Ascending aorta (tissue), 2 donors: ENCODE data around the gene SKAP1. TPM values are rescaled to one million over a fixed set of nuclear protein-coding genes. Genes with fewer than 3 reads are reported as not detected.

Experiments used
- DNase-seq, 2 donors: peaks; one replicate each; pipeline ENCODE4 v3.0.0-alpha.2; 2019; ENCODE audit warnings: low spot score in 2 of 2
- H3K27ac ChIP-seq, 2 donors: fragments of 200-600 bp; sonication (generic); one replicate each; pipeline ENCODE4 v1.5.1; 2016 to 2017; ENCODE audit warnings: mild to moderate bottlenecking in 1 of 2
- H3K27me3 ChIP-seq: fragments of 200-600 bp; sonication (generic); one replicate; pipeline ENCODE4 v1.5.1; 2017
- H3K36me3 ChIP-seq, 2 donors: fragments of 200-600 bp; sonication (generic); one replicate each; pipeline ENCODE4 v1.5.1; 2016
- H3K4me1 ChIP-seq, 2 donors: fragments of 200-600 bp; sonication (generic); one replicate each; pipeline ENCODE4 v1.5.1; 2016 to 2017; ENCODE audit warnings: mild to moderate bottlenecking in 1 of 2
- H3K4me3 ChIP-seq, 2 donors: fragments of 200-600 bp; sonication (generic); one replicate each; pipeline ENCODE4 v1.5.1; 2016 to 2017; ENCODE audit warnings: mild to moderate bottlenecking in 1 of 2
- H3K9me3 ChIP-seq, 2 donors: fragments of 200-600 bp; sonication (generic); one replicate each; pipeline ENCODE4 v1.5.1; 2016
- CTCF ChIP-seq, 3 experiments: fragments of 200-600 bp in 2 of 3; fragments of 450-650 bp in 1 of 3; sonication (generic) in 2 of 3; IDR thresholded peaks; one replicate each; pipeline ENCODE4 v1.5.1; 2016 to 2019; ENCODE audit warnings: antibody characterized with exemption in 3 of 3, mild to moderate bottlenecking in 1 of 3, moderate library complexity in 1 of 3
- intact Hi-C: fragments of 100-400 bp; cut with DNase I; formaldehyde crosslinking; loops from one replicate; pipeline ENCODE4 v1.15.1; 2023
- total RNA-seq: library from RNA; depleted of rRNA; stranded (reverse); fragments of >200 nt; gene quantifications from one replicate; pipeline ENCODE4 v1.1.0, GENCODE V29; 2016

SKAP1 gene
- total RNA-seq, 1 donor from 2014 or later, result not detected

- no peaks in the 10 kb centered on the region for H3K9me3 ChIP-seq
- no peaks in the 10 kb centered on the region for H3K36me3 ChIP-seq
- DNase-seq, result no peak
- no peaks in the 10 kb centered on the region for H3K27me3 ChIP-seq
- H3K4me3 ChIP-seq, result no peak overlapping the region
- intact Hi-C loops, result loop anchor here (2.0 to 5.0 kb wide), 3 partner anchors 121 to 283 kb away; no protein-coding TSS in a partner anchor
- H3K27ac ChIP-seq, result no peak overlapping the region
- TF ChIP-seq CTCF (IDR thresholded peaks at IDR 0.05), result peak; percentile 59 to 72 (median 68)
- no peaks in the 10 kb centered on the region for H3K4me1 ChIP-seq
Measured at GRCh38 chr17:48335858-48336500, 94.0 kb downstream of the SKAP1 start.

GRCh38 chr17:48335146-48335784 is 94.7 kb downstream of the SKAP1 start:
- no peaks in the 10 kb centered on the region for H3K4me1 ChIP-seq
- H3K27ac ChIP-seq, result no peak overlapping the region
- no peaks in the 10 kb centered on the region for H3K36me3 ChIP-seq
- no peak for DNase-seq
- TF ChIP-seq CTCF (IDR thresholded peaks at IDR 0.05), result no peak
- intact Hi-C loops, result loop anchor here (2.0 to 5.0 kb wide), 2 partner anchors 122 to 284 kb away; no protein-coding TSS in a partner anchor
- H3K4me3 ChIP-seq, result no peak overlapping the region
- no peaks in the 10 kb centered on the region for H3K27me3 ChIP-seq
- H3K9me3 ChIP-seq, result no peaks in the 10 kb centered on the region

DNA sequence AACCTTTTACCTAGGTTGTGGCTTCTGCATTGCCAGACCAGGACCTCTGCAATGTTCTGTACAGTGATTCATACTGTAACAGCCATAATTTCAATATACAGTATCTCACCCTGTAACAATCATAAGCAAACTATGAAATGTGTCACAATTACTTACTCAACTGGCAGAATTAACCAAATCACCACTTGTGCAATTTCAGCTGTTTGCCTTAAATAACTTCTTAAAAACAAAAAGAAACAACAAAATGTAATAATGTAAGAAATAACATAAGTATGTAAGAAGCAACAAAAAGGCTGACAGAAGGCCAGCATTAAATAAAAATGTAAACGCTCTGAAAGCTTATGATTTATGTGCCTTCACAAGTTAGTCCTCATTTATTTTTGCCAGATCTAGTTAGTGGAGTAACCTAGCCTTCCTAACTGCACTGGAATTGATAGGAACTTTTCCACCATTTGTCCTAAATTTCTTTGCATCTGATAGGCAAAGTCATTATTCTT is 96.9 kb downstream of the SKAP1 start:
- H3K9me3 ChIP-seq, result no peaks in the 10 kb centered on the region
- intact Hi-C loops, result no loop called here
- H3K4me3 ChIP-seq, result no peak overlapping the region
- TF ChIP-seq CTCF (IDR thresholded peaks at IDR 0.05), result no peak
- H3K36me3 ChIP-seq, result no peaks in the 10 kb centered on the region
- H3K27me3 ChIP-seq, result no peaks in the 10 kb centered on the region
- no peak for DNase-seq
- H3K4me1 ChIP-seq, result no peaks in the 10 kb centered on the region
- no peak overlapping the region for H3K27ac ChIP-seq

GRCh38 chr17:48330887-48331286 is 99.1 kb downstream of the SKAP1 start:
- DNase-seq, result no peak
- no peak overlapping the region for H3K27ac ChIP-seq
- no peaks in the 10 kb centered on the region for H3K9me3 ChIP-seq
- intact Hi-C loops, result no loop called here
- no peaks in the 10 kb centered on the region for H3K27me3 ChIP-seq
- H3K36me3 ChIP-seq, result no peaks in the 10 kb centered on the region
- no peaks in the 10 kb centered on the region for H3K4me1 ChIP-seq
- no peak overlapping the region for H3K4me3 ChIP-seq
- no peak for TF ChIP-seq CTCF (IDR thresholded peaks at IDR 0.05)

GRCh38 chr17:48330421-48330820 is 99.6 kb downstream of the SKAP1 start:
- DNase-seq, result no peak
- H3K27me3 ChIP-seq, result no peaks in the 10 kb centered on the region
- H3K27ac ChIP-seq, result no peak overlapping the region
- H3K36me3 ChIP-seq, result no peaks in the 10 kb centered on the region
- intact Hi-C loops, result no loop called here
- H3K9me3 ChIP-seq, result no peaks in the 10 kb centered on the region
- H3K4me3 ChIP-seq, result no peak overlapping the region
- no peak for TF ChIP-seq CTCF (IDR thresholded peaks at IDR 0.05)
- H3K4me1 ChIP-seq, result no peaks in the 10 kb centered on the region
